HG03575 (cell line): ENCODE measurements around the gene RCN1.
A peak's percentile ranks its signal among the peaks of the same experiment; 100 is the strongest.
"Not testable (repeated sequence)": the region's sequence is repeated elsewhere in the genome, so short reads cannot be mapped to it uniquely, and the experiment has no call there.

Experiments used
- ATAC-seq: cut with Tn5 transposase; IDR thresholded peaks from one replicate; pipeline ENCODE4 v1.9.1; 2021; ENCODE audit not compliant: unreplicated experiment, insufficient number of reproducible peaks, low FRiP score; ENCODE audit errors: extremely low read depth

Gene RCN1

GRCh38 chr11:32090545-32091370 lies at the start of gene RCN1:
RCN1 (plus strand) TSS chr11:32091074; CDS start chr11:32091197, 123 bp downstream.
- ATAC-seq = peak; percentile 11

- no peak for ATAC-seq
Observed at GRCh38 chr11:32043737-32044136, 47.1 kb upstream of the RCN1 start.

GRCh38 chr11:32044158-32044863 lies 46.6 kb upstream of the RCN1 start:
- ATAC-seq = no peak

GRCh38 chr11:32045456-32045855 lies 45.4 kb upstream of the RCN1 start:
- ATAC-seq = no peak

- no peak for ATAC-seq
Observed at GRCh38 chr11:32050264-32050663, 40.6 kb upstream of the RCN1 start.

- no peak for ATAC-seq
Observed at GRCh38 chr11:32052215-32052614, 38.7 kb upstream of the RCN1 start.

- no peak for ATAC-seq
Observed at GRCh38 chr11:32053151-32053888, 37.6 kb upstream of the RCN1 start.

- ATAC-seq = no peak
Observed at GRCh38 chr11:32055861-32056260, 35.0 kb upstream of the RCN1 start.

GRCh38 chr11:32056438-32056837 lies 34.4 kb upstream of the RCN1 start:
- ATAC-seq = no peak

GRCh38 chr11:32059686-32060462 lies 31.0 kb upstream of the RCN1 start:
- no peak for ATAC-seq

- no peak for ATAC-seq
Observed at GRCh38 chr11:32062540-32062939, 28.3 kb upstream of the RCN1 start.

- not testable (repeated sequence) for ATAC-seq
Observed at GRCh38 chr11:32063031-32063430, 27.8 kb upstream of the RCN1 start.

GRCh38 chr11:32065865-32066629 lies 24.8 kb upstream of the RCN1 start:
- no peak for ATAC-seq

- no peak for ATAC-seq
Observed at GRCh38 chr11:32068134-32068870, 22.6 kb upstream of the RCN1 start.

- ATAC-seq = peak; percentile 70
Observed at GRCh38 chr11:32069361-32070058, 21.4 kb upstream of the RCN1 start.

- ATAC-seq = no peak
Observed at GRCh38 chr11:32070692-32071091, 20.2 kb upstream of the RCN1 start.

- ATAC-seq = no peak
Observed at GRCh38 chr11:32071811-32072210, 19.1 kb upstream of the RCN1 start.
